ENCODE data around the gene UNC80. TPM values are rescaled to one million over a fixed set of nuclear protein-coding genes. Genes with fewer than 3 reads are reported as not detected.

UNC80 gene
- polyA plus RNA-seq, 1 donor from 2014 or later: 10.4 TPM

Small RNA genes within 50 kb of the gene (small RNA-seq; reads per million reads assigned to genes)
- gene RNA5SP118: 0 reads per million in 3 experiments

Other genes with a start within 250 kb of the UNC80 start
- 67.8 and 73.9 TPM in 2 replicates for gene RPE, start 230.8 kb downstream of the UNC80 start, polyA plus RNA-seq